Caco-2 (cell line): ENCODE results near the gene HSPA4L. TPM values are rescaled to one million over a fixed set of nuclear protein-coding genes. Genes with fewer than 3 reads are reported as not detected.

Source experiments
- BruUV-seq: library from RNA; stranded (reverse); fragments of 400-500 nt; replicated peaks from 2 replicates; lab custom pipeline; 2021; lab: Mats Ljungman, UMichigan
- CTCF ChIA-PET: fragments of 300-600 bp; sonication (Branson Sonifier 250); formaldehyde crosslinking; loops from one replicate; lab custom pipeline; 2022; ENCODE audit warnings: antibody characterized with exemption; lab: Charles Lee
- POLR2A ChIA-PET: fragments of 300-600 bp; sonication (Branson Sonifier 250); formaldehyde crosslinking; loops from one replicate; lab custom pipeline; 2022; ENCODE audit warnings: antibody characterized with exemption; lab: Charles Lee
- DNase-seq, 2 experiments: peaks; one replicate each; pipeline versions ENCODE4 v3.0.0 to v3.0.0-alpha.2; 2020 to 2022
- H3K27me3 ChIP-seq: replicated peaks from 2 replicates; pipeline ENCODE4 v1.6.0; 2011; ENCODE audit warnings: low read length; ENCODE audit not compliant: control insufficient read depth, insufficient read depth
- H3K36me3 ChIP-seq: 2 replicates; pipeline ENCODE4 v1.5.1; 2011; ENCODE audit warnings: low read length; ENCODE audit not compliant: control insufficient read depth, insufficient read depth
- H3K4me1 ChIP-seq: fragments of 250-450 bp; sonication (Bioruptor Pico); 2 replicates; pipeline ENCODE4 v1.5.1; 2020; ENCODE audit warnings: mild to moderate bottlenecking
- H3K4me3 ChIP-seq: 2 replicates; pipeline ENCODE4 v1.5.1; 2011; ENCODE audit warnings: low read depth, mild to moderate bottlenecking, control low read depth, low read length
- H3K9me3 ChIP-seq: fragments of 250-450 bp; sonication (Bioruptor Pico); 2 replicates; pipeline ENCODE4 v1.5.1; 2020; ENCODE audit warnings: mild to moderate bottlenecking, moderate library complexity
- H3K27ac Mint-ChIP-seq: one replicate; pipeline ENCODE4 v1.8.0; 2022; ENCODE audit warnings: mixed read lengths; ENCODE audit not compliant: unreplicated experiment
- H3K27me3 Mint-ChIP-seq: one replicate; pipeline ENCODE4 v1.8.0; 2022; ENCODE audit warnings: mixed read lengths; ENCODE audit not compliant: insufficient read depth, unreplicated experiment
- H3K36me3 Mint-ChIP-seq: one replicate; pipeline ENCODE4 v1.8.0; 2022; ENCODE audit warnings: mild to moderate bottlenecking, mixed read lengths; ENCODE audit not compliant: insufficient read depth, unreplicated experiment
- H3K4me1 Mint-ChIP-seq: one replicate; pipeline ENCODE4 v1.8.0; 2022; ENCODE audit warnings: low read depth, mixed read lengths; ENCODE audit not compliant: unreplicated experiment
- H3K4me3 Mint-ChIP-seq: one replicate; pipeline ENCODE4 v1.8.0; 2022; ENCODE audit warnings: mild to moderate bottlenecking, moderate library complexity, mixed read lengths; ENCODE audit not compliant: unreplicated experiment
- H3K9me3 Mint-ChIP-seq: one replicate; pipeline ENCODE4 v1.8.0; 2022; ENCODE audit warnings: mixed read lengths; ENCODE audit not compliant: unreplicated experiment
- CTCF ChIP-seq, 2 experiments: fragments of 200-600 bp in 1 of 2; IDR thresholded peaks; 1 replicate in 1 of 2; 2 replicates in 1 of 2; pipeline versions ENCODE4 v1.5.1 to v1.8.0; 2011 to 2022; ENCODE audit warnings: antibody characterized with exemption in 1 of 2, control low read depth in 1 of 2, inconsistent platforms in 1 of 2, low read depth in 1 of 2, low read length in 1 of 2, mild to moderate bottlenecking in 1 of 2, moderate library complexity in 1 of 2; ENCODE audit not compliant: insufficient read depth in 1 of 2, severe bottlenecking in 1 of 2, unreplicated experiment in 1 of 2
- intact Hi-C: fragments of 100-400 bp; cut with micrococcal nuclease; formaldehyde crosslinking; loops from one replicate; pipeline ENCODE4 v1.10.0; 2022; ENCODE audit not compliant: unreplicated experiment
- total RNA-seq: library from RNA; stranded (reverse); gene quantifications from 2 replicates; pipeline ENCODE4 v1.2.3, GENCODE V29; 2022

The HSPA4L gene
- total RNA-seq, 1 experiment from 2014 or later: 3.6 TPM

- no peak for TF ChIP-seq CTCF (IDR thresholded peaks at IDR 0.05; ENCODE audit: insufficient read depth in 1 of 2, low read depth in 1 of 2, low read length in 1 of 2, severe bottlenecking in 1 of 2, unreplicated experiment in 1 of 2)
- Mint-ChIP-seq H3K36me3 (peaks cover 13% of the 10 kb centered on the region), H3K27ac (no peak overlapping the region), H3K27me3 (no peaks in the 10 kb centered on the region), H3K4me1 (peaks cover 6% of the 10 kb centered on the region), H3K4me3 (no peak overlapping the region), H3K9me3 (peaks cover 41% of the 10 kb centered on the region)
- no peak for DNase-seq
- Histone ChIP-seq H3K36me3 (no peaks in the 10 kb centered on the region), H3K9me3 (peaks cover 20% of the 10 kb centered on the region; the same call in 1 of the 2 replicates), H3K4me1 (no peaks in the 10 kb centered on the region), H3K4me3 (no peak overlapping the region), H3K27me3 (no peaks in the 10 kb centered on the region)
- POLR2A ChIA-PET: no interaction called here
- BruUV-seq: no TSS peak
- CTCF ChIA-PET: no interaction called here
- intact Hi-C loops: no loop called here
These were observed 67.5 kb downstream of the HSPA4L start for GRCh38 chr4:127849505-127850234.

- intact Hi-C loops: no loop called here
- Mint-ChIP-seq H3K9me3 (peaks cover 41% of the 10 kb centered on the region), H3K4me3 (no peak overlapping the region), H3K27me3 (no peaks in the 10 kb centered on the region), H3K36me3 (peaks cover 8% of the 10 kb centered on the region), H3K4me1 (peaks cover 8% of the 10 kb centered on the region), H3K27ac (no peak overlapping the region)
- Histone ChIP-seq H3K4me1 (peaks cover 7% of the 10 kb centered on the region; the same call in 1 of the 2 replicates), H3K36me3 (no peaks in the 10 kb centered on the region), H3K4me3 (no peak overlapping the region), H3K27me3 (no peaks in the 10 kb centered on the region), H3K9me3 (peaks cover 21% of the 10 kb centered on the region; the same call in 1 of the 2 replicates)
- DNase-seq: no peak
- no TSS peak for BruUV-seq
- ChIA-PET POLR2A (no interaction called here), CTCF (no interaction called here)
- TF ChIP-seq CTCF (IDR thresholded peaks at IDR 0.05; ENCODE audit: insufficient read depth in 1 of 2, low read depth in 1 of 2, low read length in 1 of 2, severe bottlenecking in 1 of 2, unreplicated experiment in 1 of 2): no peak
These were observed 70.5 kb downstream of the HSPA4L start for GRCh38 chr4:127852661-127853060.

- Histone ChIP-seq H3K9me3 (peaks cover 9% of the 10 kb centered on the region; the same call in 1 of the 2 replicates), H3K27me3 (no peaks in the 10 kb centered on the region), H3K4me3 (no peak overlapping the region), H3K4me1 (peaks cover 7% of the 10 kb centered on the region; the same call in 1 of the 2 replicates), H3K36me3 (no peaks in the 10 kb centered on the region)
- Mint-ChIP-seq H3K9me3 (peaks cover 26% of the 10 kb centered on the region), H3K4me3 (no peak overlapping the region), H3K27ac (no peak overlapping the region), H3K27me3 (no peaks in the 10 kb centered on the region), H3K4me1 (peaks cover 8% of the 10 kb centered on the region), H3K36me3 (no peaks in the 10 kb centered on the region)
- ChIA-PET CTCF (no interaction called here), POLR2A (no interaction called here)
- TF ChIP-seq CTCF (IDR thresholded peaks at IDR 0.05; ENCODE audit: insufficient read depth in 1 of 2, low read depth in 1 of 2, low read length in 1 of 2, severe bottlenecking in 1 of 2, unreplicated experiment in 1 of 2): no peak
- no peak for DNase-seq
- intact Hi-C loops: no loop called here
- BruUV-seq: no TSS peak
These were observed 74.2 kb downstream of the HSPA4L start for GRCh38 chr4:127856196-127856812.
